GM18870 (cell line): ENCODE measurements around the gene CXCL1.
"Not testable (repeated sequence)": the region's sequence is repeated elsewhere in the genome, so short reads cannot be mapped to it uniquely, and the experiment has no call there.

Experiments
- ATAC-seq: cut with Tn5 transposase; IDR thresholded peaks from one replicate; pipeline ENCODE4 v1.9.1; 2021; ENCODE audit warnings: moderate library complexity; ENCODE audit not compliant: unreplicated experiment

Gene CXCL1

GRCh38 chr4:73874386-73874785 is 5.2 kb downstream of the CXCL1 start:
- no peak for ATAC-seq

GRCh38 chr4:73875401-73875800 is 6.2 kb downstream of the CXCL1 start:
- ATAC-seq: no peak

- no peak for ATAC-seq
These were observed 14.1 kb downstream of the CXCL1 start for GRCh38 chr4:73883306-73883705.

- ATAC-seq: no peak
These were observed 16.5 kb downstream of the CXCL1 start for GRCh38 chr4:73885574-73886267.

GRCh38 chr4:73891326-73891725 is 22.1 kb downstream of the CXCL1 start:
- no peak for ATAC-seq

- no peak for ATAC-seq
These were observed 22.7 kb downstream of the CXCL1 start for GRCh38 chr4:73891739-73892405.

- no peak for ATAC-seq
These were observed 23.8 kb downstream of the CXCL1 start for GRCh38 chr4:73892966-73893365.

- no peak for ATAC-seq
These were observed 24.8 kb downstream of the CXCL1 start for GRCh38 chr4:73894001-73894400.

GRCh38 chr4:73895201-73896175 is 26.3 kb downstream of the CXCL1 start:
- no peak for ATAC-seq

- no peak for ATAC-seq
These were observed 27.2 kb downstream of the CXCL1 start for GRCh38 chr4:73896416-73896815.

GRCh38 chr4:73897380-73898136 is 28.4 kb downstream of the CXCL1 start:
- ATAC-seq: no peak

- ATAC-seq: not testable (repeated sequence)
These were observed 30.1 kb downstream of the CXCL1 start for GRCh38 chr4:73899338-73899737.

- ATAC-seq: no peak
These were observed 31.8 kb downstream of the CXCL1 start for GRCh38 chr4:73901031-73901430.

- no peak for ATAC-seq
These were observed 32.9 kb downstream of the CXCL1 start for GRCh38 chr4:73902038-73902637.

GRCh38 chr4:73902817-73903547 is 33.8 kb downstream of the CXCL1 start:
- no peak for ATAC-seq

- no peak for ATAC-seq
These were observed 35.3 kb downstream of the CXCL1 start for GRCh38 chr4:73904491-73904890.

- no peak for ATAC-seq
These were observed 39.8 kb downstream of the CXCL1 start for GRCh38 chr4:73908965-73909364.

- ATAC-seq: no peak
These were observed 42.6 kb downstream of the CXCL1 start for GRCh38 chr4:73911746-73912145.

GRCh38 chr4:73912191-73912590 is 43.0 kb downstream of the CXCL1 start:
- ATAC-seq: no peak

GRCh38 chr4:73914071-73914470 is 44.9 kb downstream of the CXCL1 start:
- ATAC-seq: no peak
